HG02870 (cell line): ENCODE results near the gene HCN3.
"Not testable (repeated sequence)": the region's sequence is repeated elsewhere in the genome, so short reads cannot be mapped to it uniquely, and the experiment has no call there.

ENCODE experiments used
- ATAC-seq: cut with Tn5 transposase; IDR thresholded peaks from one replicate; pipeline ENCODE4 v1.9.1; 2021; ENCODE audit warnings: mild to moderate bottlenecking, moderate library complexity; ENCODE audit not compliant: unreplicated experiment

The HCN3 gene

GRCh38 chr1:155282488-155283091 is 5.3 kb downstream of the HCN3 start:
- ATAC-seq: no peak

DNA sequence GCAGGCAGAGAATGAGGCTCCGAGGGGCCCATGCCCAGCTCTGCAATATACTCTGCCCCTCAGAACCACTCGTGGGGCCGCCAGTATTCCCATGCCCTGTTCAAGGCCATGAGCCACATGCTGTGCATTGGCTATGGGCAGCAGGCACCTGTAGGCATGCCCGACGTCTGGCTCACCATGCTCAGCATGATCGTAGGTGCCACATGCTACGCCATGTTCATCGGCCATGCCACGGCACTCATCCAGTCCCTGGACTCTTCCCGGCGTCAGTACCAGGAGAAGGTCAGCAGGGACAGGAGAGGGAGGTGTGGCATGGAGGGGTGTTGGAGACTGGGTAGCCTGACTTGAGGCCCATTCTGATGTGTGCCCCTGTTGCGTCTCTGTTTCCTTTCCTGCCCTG is 7.2 kb downstream of the HCN3 start:
- no peak for ATAC-seq

DNA sequence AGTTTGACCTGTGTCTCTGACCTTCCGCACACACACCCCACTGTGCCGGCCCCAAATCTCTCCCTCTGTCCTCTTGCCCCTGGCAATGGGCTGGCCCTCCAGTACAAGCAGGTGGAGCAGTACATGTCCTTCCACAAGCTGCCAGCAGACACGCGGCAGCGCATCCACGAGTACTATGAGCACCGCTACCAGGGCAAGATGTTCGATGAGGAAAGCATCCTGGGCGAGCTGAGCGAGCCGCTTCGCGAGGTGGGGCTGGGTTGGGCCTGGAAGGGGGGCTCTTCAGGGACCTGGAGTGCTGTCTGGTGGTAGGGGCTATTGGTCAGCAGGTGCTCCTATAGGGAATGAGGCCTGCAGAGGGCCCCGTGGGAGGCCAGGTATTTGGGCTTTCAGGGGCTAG is 7.8 kb downstream of the HCN3 start:
- ATAC-seq: no peak

DNA sequence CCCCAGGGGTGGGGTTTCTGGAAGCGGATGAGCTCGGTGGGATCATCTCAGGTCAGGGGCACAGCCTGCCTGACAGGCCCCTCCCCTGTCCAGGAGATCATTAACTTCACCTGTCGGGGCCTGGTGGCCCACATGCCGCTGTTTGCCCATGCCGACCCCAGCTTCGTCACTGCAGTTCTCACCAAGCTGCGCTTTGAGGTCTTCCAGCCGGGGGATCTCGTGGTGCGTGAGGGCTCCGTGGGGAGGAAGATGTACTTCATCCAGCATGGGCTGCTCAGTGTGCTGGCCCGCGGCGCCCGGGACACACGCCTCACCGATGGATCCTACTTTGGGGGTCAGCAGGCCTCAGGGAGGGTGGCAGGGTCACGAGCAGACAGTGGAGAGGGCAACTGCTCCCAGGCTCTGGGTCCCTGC is 8.4 kb downstream of the HCN3 start:
- no peak for ATAC-seq

DNA sequence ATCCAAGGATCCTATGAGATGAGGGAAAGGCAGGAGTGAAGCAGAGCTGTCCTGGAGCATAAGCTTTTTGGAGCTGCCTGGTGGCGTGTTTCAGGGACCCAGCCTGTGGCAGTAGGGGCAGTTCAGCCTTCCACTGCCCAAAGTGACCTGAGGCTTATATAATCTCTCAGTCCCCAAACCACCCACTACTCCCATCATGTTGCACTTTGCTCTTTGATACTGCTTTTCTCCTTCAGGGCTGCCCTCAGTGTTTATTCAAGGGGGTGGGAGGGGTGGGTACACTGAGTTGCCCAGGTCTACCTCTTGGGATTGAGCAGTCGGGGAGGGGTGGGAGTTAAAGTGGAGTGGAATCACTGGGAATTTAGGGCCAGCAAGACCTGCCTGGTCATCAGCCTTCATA is 9.3 kb downstream of the HCN3 start:
- ATAC-seq: no peak

GRCh38 chr1:155287987-155288543 is 10.8 kb downstream of the HCN3 start:
- ATAC-seq: no peak

- not testable (repeated sequence) for ATAC-seq
These were observed 13.7 kb downstream of the HCN3 start for GRCh38 chr1:155291006-155291405.

GRCh38 chr1:155293086-155293749 is 16.0 kb downstream of the HCN3 start:
- no peak for ATAC-seq

DNA sequence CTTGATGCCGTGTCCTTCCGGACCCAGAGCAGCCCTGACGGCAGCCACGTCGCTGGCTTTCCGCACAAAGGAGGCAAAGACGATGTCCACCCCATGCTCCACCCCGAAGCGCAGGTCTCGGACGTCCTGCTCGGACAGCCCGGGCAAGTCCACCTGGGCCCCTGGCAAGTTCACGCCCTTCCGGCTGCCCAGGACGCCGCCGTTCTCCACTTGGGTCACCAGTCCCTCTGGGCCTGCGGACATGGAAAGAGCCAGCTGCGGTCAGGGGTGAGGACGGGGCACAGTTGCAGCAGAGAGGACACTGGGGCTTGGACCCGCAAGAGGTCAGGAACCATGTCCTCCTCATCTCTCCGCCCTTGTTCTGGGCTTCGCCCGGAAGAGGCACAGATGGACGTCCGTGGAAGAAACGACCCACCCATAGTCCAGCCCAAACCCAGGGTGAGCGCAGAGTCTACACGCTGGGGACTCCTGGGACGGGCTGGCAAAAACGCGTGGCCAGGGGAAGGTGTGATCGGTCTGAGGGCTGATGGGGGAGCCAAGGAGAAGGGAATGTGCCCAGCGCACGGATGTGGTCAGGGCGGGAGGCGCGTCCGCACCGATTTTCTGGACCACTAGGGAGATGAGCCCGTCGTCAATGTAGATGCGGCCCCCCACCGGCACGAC is 17.4 kb downstream of the HCN3 start:
- no peak for ATAC-seq

- no peak for ATAC-seq
These were observed 18.1 kb downstream of the HCN3 start for GRCh38 chr1:155295183-155295941.

GRCh38 chr1:155295942-155296267 is 18.6 kb downstream of the HCN3 start:
- ATAC-seq: no peak

DNA sequence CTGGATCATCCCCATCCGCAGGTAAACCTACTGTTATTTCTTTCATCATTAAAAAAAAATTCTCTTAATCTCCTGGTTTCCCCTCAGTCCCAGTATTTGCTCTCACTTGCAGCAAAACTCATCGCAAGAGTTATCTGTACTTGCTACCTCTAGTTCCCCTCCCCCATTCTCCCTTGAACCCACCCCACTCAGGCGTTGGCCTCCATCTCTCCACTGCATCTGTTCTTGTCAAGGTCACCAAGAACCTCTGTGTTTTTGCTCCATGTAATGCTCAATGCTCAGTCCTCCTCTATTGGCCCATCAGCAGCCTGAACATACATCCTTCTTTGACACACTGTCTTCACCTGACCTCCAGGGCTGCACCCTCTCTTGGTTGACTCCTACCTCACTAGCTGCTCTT is 19.4 kb downstream of the HCN3 start:
- ATAC-seq: no peak

DNA sequence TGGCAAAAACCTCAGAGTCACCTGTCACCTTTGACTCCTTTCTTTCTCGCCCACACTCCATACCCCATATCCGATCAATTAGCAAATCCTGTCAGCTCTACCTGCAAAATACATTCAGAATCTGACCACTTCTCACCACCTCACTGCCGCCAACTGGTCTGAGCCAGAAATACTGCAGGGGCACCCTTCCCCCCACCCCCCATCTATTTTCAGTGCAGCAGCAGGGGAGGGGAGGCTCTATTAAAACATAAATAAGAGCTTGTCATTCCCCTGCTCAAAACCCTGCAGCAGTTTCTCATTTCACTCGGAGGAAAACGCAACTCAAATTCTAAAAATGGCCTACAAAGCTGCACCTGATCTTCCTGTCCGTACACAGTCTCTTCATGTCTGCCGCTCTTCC is 20.1 kb downstream of the HCN3 start:
- ATAC-seq: no peak

DNA sequence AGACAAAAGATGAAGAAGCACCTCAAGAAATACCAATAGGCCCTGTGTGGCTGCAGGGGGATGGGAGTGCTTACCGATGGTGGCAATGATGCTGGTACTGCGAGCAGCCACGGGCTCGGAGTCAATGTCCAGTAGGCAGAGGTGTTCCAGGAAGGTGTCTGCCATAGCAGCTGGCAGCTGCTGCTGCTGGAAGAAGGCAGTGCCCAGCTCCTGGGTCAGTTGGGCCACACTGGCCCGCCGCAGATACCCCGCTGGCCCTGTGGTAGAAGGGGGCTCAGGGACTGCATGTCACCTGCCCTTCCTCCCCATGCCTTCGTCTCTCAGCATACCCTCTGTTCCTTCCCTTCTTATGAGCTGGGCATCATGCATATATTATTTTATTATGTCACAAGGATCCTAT is 22.8 kb downstream of the HCN3 start:
- ATAC-seq: no peak

- ATAC-seq: no peak
These were observed 23.5 kb downstream of the HCN3 start for GRCh38 chr1:155300553-155301329.

GRCh38 chr1:155301342-155301841 is 24.1 kb downstream of the HCN3 start, which contains the start of gene PKLR:
TSS of gene PKLR (minus strand) at chr1:155301438. CDS start at chr1:155301395, 43 bp downstream.
- no peak for ATAC-seq

- ATAC-seq: no peak
These were observed 27.3 kb downstream of the HCN3 start for GRCh38 chr1:155304558-155305063.

GRCh38 chr1:155305881-155306391 is 28.7 kb downstream of the HCN3 start:
- no peak for ATAC-seq

DNA sequence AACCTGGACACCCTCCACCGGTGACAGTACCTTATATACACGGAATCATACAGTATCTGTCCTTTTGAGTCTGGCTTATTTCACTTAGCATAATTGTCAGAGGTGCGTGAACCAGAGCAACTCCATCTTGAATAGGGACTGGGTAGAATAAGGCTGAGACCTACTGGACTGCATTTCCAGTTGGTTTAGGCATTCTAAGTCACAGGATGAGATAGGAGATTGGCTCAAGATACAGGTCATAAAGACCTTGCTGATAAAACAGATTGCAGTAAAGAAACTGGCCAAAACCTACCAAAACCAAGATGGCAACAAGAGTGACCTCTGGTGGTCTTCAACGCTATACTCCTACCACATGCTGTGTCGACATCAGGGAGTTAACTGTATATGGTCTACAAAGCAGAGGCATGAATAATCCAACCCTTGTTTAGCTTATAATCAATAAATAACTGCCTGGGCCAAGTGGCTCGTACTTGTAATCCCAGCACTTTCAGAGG is 30.0 kb downstream of the HCN3 start:
- ATAC-seq: no peak
